Measurements from ENCODE around the gene ADAM10.
"Not testable (repeated sequence)": the region's sequence is repeated elsewhere in the genome, so short reads cannot be mapped to it uniquely, and the experiment has no call there.

Gene ADAM10
- total RNA-seq = 83.6 to 153 reads per million in 2 experiments

DNA sequence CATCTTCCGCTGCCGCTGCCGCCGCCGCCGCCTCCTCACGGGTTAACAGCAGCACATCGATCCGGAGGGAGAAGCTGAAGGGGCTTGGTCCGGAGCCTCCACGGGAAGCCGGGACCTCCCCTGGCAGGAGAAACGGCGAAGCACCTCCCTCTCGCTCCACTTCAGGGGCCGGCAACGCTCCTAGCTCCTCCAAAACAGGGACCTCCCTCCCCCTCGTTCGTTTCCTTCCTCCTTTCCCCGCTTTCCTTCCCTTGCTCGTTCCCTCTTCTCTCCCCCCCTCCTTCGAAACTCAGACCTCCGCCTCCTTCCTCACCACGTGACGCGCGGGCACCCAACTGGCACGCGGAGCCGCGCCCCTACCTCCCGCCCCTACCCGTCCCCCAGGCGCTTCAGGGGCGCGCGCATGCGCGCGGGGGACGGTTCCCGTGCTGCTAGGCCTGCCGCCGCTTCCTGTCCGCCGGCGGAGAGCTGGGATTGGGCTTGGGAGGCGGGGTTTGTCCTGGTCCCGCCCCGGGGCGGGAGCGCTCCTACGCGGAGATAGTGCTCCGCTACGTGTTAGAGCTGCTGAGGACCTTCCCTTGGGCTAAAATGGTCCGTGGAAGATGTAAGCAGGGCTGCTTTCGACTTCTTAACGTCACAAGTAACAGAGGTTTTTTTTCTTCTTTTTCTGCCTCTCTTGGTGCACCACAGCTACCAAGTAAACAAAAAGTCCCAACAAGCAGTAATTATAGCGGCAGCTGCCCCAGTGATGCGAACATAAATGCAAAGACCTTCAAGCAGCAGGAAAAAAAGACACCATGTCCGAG is at the start of gene ADAM10:
Gene ADAM10 (minus strand): TSS at position 176 of the 806 bp plus-strand sequence. CDS start 173 bp downstream, at position 3.
- peak; percentile 97 for DNase-seq (ENCODE audit: low read depth)

GRCh38 chr15:58797505-58797904 is 48.0 kb upstream of the ADAM10 start:
- no peak for DNase-seq (ENCODE audit: low read depth)

GRCh38 chr15:58795825-58796224 is 46.3 kb upstream of the ADAM10 start:
- DNase-seq (ENCODE audit: low read depth) = no peak

- no peak for DNase-seq (ENCODE audit: low read depth)
Observed at GRCh38 chr15:58793862-58794261, 44.4 kb upstream of the ADAM10 start.

DNA sequence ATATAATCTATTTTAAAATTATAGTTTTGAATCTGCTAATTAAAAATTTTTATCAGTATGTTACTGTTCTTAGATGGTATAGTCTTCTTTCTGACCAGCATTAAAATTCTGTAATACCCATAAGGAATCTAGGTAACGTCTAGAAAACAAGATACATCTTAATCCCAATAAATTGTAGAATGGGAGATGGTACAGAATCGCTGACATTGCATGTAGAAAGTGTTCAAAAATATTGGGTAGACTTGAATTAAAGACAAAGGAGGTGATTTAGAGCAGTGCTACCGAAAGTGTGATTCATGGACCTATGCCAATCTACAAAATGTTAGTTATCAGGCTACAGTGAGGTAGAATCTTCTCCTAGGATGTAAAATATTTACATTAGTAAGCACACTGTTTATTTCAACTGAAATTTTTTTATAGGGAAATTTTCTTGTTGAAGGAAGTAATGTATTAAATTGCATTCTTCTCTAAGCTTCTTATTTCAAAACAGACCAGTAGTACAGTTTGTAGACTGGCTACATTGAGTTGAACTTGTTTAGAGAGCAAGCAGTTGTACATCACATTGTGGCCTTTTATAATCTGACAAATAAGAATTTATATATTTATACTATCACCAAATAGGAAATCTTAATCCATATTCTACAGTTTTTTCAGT is 38.7 kb upstream of the ADAM10 start:
- no peak for DNase-seq (ENCODE audit: low read depth)

DNA sequence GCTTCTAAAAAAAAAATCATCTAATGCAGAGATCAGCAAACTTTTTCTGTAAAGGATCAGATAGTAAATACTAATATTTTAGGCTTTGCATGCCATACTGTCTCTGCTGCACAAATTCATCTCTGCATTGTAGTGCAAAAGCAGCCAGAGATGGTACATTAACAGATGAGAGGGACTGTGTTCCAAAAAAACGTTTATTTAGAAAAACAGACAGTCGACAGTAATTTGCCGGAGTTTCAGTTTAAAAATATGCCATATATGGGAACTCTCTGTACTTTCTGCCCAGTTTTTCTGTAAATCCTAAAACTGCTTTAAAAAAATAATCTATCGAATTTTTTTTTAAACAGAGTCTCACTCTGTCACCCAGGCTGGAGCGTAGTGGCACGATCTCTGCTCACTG is 35.8 kb upstream of the ADAM10 start:
- DNase-seq (ENCODE audit: low read depth) = no peak

DNA sequence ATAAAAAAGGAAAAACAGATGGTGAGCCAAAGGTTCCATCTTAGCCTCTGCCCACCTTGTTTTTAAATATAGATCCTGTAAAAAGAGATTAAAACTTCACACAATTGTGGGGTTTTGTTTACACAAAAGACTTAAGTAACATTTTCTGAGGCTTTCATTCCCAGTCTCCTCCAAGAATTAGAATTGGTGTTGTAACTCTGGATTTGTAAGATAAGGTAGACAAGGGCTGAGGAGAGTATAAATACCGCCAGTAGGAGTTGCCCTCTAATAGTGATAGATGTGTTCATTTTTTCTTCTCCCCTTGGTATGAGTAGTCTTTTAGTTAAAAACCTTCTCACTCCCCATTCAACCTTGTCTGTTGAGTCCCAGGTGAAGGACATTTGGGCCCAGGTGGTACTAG is 30.0 kb upstream of the ADAM10 start:
- no peak for DNase-seq (ENCODE audit: low read depth)

DNA sequence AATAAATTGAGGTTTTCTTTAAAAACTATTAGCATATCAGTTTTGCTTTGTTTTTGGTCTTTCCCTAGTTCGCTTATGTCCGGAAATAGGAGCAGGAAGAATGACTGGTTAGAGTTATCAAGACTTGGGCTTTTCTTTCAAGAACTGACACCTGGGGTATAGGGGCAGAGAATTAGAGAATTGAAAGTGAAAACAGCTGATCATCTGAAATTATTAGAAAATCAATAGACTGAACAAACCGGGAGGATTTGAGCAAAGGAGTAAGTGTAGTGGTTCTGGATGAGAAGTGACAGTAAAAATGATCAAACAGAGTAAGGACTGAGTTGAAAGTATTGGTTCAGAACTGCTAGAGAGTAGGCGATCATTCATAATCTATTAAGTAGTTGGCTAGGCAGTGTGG is 27.6 kb upstream of the ADAM10 start:
- DNase-seq (ENCODE audit: low read depth) = no peak

- no peak for DNase-seq (ENCODE audit: low read depth)
Observed at GRCh38 chr15:58775402-58775801, 25.9 kb upstream of the ADAM10 start.

DNA sequence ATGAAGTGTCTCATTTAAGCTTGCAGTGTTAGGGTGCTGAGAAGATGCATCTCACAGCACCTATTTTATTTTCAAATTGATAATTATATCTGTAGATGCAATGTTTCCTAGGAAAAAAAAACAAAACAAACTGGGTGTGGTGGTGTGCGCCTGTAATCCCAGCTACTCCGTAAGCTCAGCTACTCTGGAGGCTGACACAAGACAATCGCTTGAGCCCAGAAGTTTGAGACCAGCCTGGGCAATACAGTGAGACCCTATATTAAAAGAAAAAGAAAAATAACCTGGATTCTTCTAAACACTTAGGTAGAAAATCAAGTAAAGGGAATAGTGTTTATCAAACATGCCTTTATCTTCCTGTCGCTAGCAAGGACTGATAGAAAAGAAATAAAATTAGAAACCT is 23.5 kb upstream of the ADAM10 start:
- DNase-seq (ENCODE audit: low read depth) = no peak

DNA sequence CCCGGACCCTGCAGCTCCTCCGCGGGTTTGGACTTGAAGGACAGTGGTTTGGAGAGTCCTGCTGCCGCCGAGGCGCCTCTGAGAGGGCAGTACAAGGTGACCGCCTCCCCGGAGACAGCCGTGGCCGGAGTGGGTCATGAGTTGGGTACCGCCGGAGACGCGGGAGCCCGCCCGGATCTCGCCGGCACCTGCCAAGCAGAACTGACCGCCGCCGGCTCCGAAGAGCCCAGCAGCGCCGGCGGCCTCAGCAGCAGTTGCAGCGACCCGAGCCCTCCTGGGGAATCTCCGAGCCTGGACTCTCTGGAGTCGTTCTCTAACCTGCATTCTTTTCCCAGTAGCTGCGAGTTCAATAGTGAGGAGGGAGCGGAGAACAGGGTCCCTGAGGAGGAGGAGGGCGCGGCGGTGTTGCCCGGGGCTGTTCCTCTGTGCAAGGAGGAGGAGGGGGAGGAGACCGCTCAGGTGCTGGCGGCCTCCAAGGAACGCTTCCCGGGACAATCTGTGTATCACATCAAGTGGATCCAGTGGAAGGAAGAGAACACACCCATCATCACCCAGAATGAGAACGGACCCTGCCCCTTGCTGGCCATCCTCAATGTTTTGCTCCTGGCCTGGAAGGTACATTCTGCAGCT is 22.2 kb upstream of the ADAM10 start:
- no peak for DNase-seq (ENCODE audit: low read depth)

GRCh38 chr15:58770857-58771620 is 21.5 kb upstream of the ADAM10 start, which contains the start of gene MINDY2:
MINDY2 (plus strand) TSS chr15:58771302; CDS start chr15:58771396, 94 bp downstream.
- peak; percentile 83 for DNase-seq (ENCODE audit: low read depth)

DNA sequence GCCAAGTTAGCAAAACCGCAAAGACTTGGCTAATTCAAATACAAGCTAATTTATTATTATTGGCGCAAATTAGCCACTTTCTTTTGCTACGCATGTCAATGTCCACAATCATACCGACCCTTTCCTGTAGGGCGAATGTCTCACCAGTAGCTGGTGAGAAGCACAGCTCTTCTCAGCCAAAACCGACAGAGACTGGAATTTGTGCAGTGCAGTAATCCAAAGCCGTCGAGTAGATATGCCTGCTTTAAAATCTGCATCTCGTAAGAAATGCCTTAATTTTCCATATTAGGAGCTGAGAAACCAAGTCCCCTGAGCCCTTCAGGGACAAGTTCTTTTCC is 21.0 kb upstream of the ADAM10 start:
- DNase-seq (ENCODE audit: low read depth) = peak; percentile 12

DNA sequence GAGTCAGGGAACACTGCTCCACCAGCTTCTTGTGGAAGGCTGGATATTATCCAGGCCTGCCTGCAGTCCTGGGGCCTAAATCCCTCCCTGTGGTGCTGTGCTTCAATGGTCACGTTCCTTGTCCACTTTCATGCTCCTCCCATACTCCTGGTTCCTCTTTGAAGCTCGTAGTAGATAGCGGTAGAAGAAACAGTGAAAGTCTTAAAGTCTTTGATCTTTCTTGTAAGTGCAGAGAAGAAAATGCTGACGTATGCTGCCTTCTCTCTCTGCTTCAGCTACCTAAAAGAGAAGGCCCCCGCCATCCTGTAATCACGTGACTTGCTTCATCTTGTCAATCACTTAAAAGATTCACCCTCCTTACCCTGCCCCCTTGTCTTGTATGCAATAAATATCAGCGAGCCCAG is 19.1 kb upstream of the ADAM10 start:
- not testable (repeated sequence) for DNase-seq (ENCODE audit: low read depth)

DNA sequence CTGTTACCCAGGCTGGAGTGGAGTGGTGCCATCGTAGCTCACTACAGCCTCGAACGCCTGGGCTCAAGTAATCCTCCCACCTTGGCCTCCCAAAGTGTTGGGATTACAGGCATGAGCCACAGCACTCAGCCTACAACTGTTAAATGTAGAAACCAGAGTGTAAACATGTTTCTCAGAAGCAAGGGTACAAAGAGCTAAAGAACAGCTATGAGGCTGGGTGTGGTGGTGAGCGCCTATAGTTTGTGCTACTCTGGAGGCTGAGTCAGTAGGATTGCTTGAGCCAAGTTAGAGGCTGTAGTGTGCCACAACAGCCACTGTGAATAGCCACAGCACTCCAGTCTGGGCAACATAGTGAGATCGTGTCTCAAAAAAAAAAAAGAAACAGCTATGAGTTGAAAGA is 16.8 kb upstream of the ADAM10 start:
- no peak for DNase-seq (ENCODE audit: low read depth)

GRCh38 chr15:58764468-58764867 is 15.0 kb upstream of the ADAM10 start:
- no peak for DNase-seq (ENCODE audit: low read depth)

- DNase-seq (ENCODE audit: low read depth) = no peak
Observed at GRCh38 chr15:58762731-58763130, 13.2 kb upstream of the ADAM10 start.

- no peak for DNase-seq (ENCODE audit: low read depth)
Observed at GRCh38 chr15:58762285-58762684, 12.8 kb upstream of the ADAM10 start.

DNA sequence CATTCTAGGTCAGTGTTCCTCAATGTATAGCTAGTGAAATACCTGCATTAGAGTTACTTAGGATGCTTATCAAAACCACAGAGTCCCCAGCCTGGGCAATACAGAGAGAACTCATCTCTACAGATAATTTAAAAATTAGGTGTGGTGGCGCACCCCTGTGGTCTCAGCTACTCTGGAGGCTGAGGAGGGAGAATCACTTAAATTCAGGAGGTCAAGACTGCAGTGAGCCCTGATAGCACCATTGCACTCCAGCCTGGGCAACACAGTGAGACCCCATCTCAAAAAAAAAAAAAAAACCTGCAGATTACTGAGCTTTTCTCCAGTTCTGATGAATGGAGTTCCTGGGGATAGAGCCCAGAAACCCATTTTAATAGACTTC is 11.5 kb upstream of the ADAM10 start:
- no peak for DNase-seq (ENCODE audit: low read depth)

- DNase-seq (ENCODE audit: low read depth) = no peak
Observed at GRCh38 chr15:58760385-58761009, 11.0 kb upstream of the ADAM10 start.

DNA sequence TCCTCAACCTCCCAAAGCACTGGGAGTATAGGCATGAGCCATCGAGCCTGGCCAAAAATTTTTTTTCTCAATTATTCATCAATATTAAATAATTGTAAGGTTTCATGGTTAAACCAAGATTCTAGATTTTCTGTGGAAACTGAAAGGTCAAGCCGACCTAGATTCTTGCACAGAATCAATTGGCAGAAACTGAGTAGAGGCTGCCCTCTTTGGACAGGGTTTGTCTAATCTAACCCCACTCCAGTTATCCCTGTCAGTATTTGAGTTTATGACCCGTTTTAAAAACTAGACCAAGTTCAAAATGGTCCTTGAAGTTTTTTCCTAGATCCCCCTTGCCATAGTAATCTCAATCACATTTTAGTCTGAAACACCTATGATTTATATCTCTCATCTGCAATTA is 8.6 kb upstream of the ADAM10 start:
- DNase-seq (ENCODE audit: low read depth) = no peak

DNA sequence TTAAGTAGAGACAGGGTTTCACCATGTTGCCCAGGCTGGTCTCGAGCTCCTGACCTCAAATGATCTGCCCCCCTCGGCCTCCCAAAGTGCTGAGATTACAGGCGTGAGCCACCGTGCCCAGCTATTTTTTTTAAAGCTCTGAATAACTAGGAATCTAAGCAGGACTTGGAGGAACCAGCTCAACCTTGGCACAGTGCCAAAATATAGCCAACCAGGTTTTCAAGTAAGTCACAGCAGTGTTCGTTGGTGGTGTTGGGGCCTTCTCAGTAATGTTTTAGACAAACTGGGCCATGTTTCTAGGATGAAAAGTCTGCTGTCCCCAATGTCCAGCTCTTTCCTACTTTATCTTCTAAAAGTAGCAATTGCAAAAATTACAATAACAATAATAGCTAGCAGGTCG is 6.4 kb upstream of the ADAM10 start:
- DNase-seq (ENCODE audit: low read depth) = no peak

Measured in T follicular helper cell (primary cell).